Osteoblast (primary cell): Measurements from ENCODE around the gene GPR42. TPM values are rescaled to one million over a fixed set of nuclear protein-coding genes. Genes with fewer than 3 reads are reported as not detected.
"Not testable (repeated sequence)": the region's sequence is repeated elsewhere in the genome, so short reads cannot be mapped to it uniquely, and the experiment has no call there.

Experiments used
- DNase-seq: peaks from one replicate; pipeline ENCODE4 v3.0.0; 2011; ENCODE audit warnings: low spot score, mixed read lengths; ENCODE audit not compliant: insufficient read length; ENCODE audit errors: missing footprints
- H2AFZ ChIP-seq: 2 replicates; pipeline ENCODE4 v1.6.0; 2011; ENCODE audit warnings: mild to moderate bottlenecking, low read length
- H3K27ac ChIP-seq: 2 replicates; pipeline ENCODE4 v1.5.1; 2011; ENCODE audit warnings: mild to moderate bottlenecking, low read depth, low read length, moderate library complexity
- H3K27me3 ChIP-seq: 2 replicates; pipeline ENCODE4 v1.6.0; 2012; ENCODE audit warnings: mild to moderate bottlenecking, control low read depth, inconsistent platforms, low read length, moderate library complexity; ENCODE audit not compliant: insufficient read depth
- H3K36me3 ChIP-seq: 2 replicates; pipeline ENCODE4 v1.5.1; 2011; ENCODE audit warnings: mild to moderate bottlenecking, low read length, control low read depth, moderate library complexity; ENCODE audit not compliant: insufficient read depth
- H3K4me1 ChIP-seq: 2 replicates; pipeline ENCODE4 v1.5.1; 2011; ENCODE audit warnings: mild to moderate bottlenecking, low read length, control low read depth, moderate library complexity; ENCODE audit not compliant: insufficient read depth
- H3K4me2 ChIP-seq: 2 replicates; pipeline ENCODE4 v1.6.0; 2011; ENCODE audit warnings: mild to moderate bottlenecking, low read length; ENCODE audit not compliant: insufficient read depth
- H3K4me3 ChIP-seq: fragments of 200-600 bp; sonication (generic); 3 replicates; pipeline ENCODE4 v1.5.1; 2012; ENCODE audit warnings: mild to moderate bottlenecking, low read length, inconsistent platforms; ENCODE audit not compliant: insufficient read depth
- H3K79me2 ChIP-seq: 2 replicates; pipeline ENCODE4 v1.6.0; 2012; ENCODE audit warnings: mild to moderate bottlenecking, low read length, control low read depth, inconsistent platforms; ENCODE audit not compliant: insufficient read depth
- H3K9me3 ChIP-seq: 2 replicates; pipeline ENCODE4 v1.5.1; 2011; ENCODE audit warnings: low read depth, low read length, control low read depth
- H4K20me1 ChIP-seq: 2 replicates; pipeline ENCODE4 v1.6.0; 2012; ENCODE audit warnings: mild to moderate bottlenecking, low read length, control low read depth; ENCODE audit not compliant: insufficient read depth
- CTCF ChIP-seq: IDR thresholded peaks from 2 replicates; pipeline ENCODE4 v1.5.1; 2011; ENCODE audit warnings: mild to moderate bottlenecking, low read depth, low read length, moderate library complexity; ENCODE audit errors: extremely low read depth
- total RNA-seq: library from RNA; depleted of rRNA; stranded (reverse); fragments of >200 nt; gene quantifications from 2 replicates; pipeline ENCODE4 v1.2.3, GENCODE V29; 2012

GPR42 gene
- total RNA-seq, 1 donor = not detected

GRCh38 chr19:35368378-35368777, 2.5 kb upstream of the GPR42 start:
- Histone ChIP-seq H2AFZ (no peak overlapping the region), H3K4me3 (no peak overlapping the region), H4K20me1 (no peaks in the 10 kb centered on the region), H3K79me2 (no peaks in the 10 kb centered on the region), H3K27ac (no peak overlapping the region), H3K36me3 (no peaks in the 10 kb centered on the region), H3K27me3 (no peaks in the 10 kb centered on the region), H3K4me1 (no peaks in the 10 kb centered on the region), H3K4me2 (no peak overlapping the region), H3K9me3 (no peaks in the 10 kb centered on the region)
- DNase-seq = no peak
- no peak for TF ChIP-seq CTCF

- Histone ChIP-seq H3K27ac (no peak overlapping the region), H3K27me3 (no peaks in the 10 kb centered on the region), H3K4me2 (no peak overlapping the region), H3K4me1 (no peaks in the 10 kb centered on the region), H3K4me3 (no peak overlapping the region), H4K20me1 (no peaks in the 10 kb centered on the region), H2AFZ (no peak overlapping the region), H3K79me2 (no peaks in the 10 kb centered on the region), H3K9me3 (no peaks in the 10 kb centered on the region), H3K36me3 (no peaks in the 10 kb centered on the region)
- DNase-seq = no peak
- no peak for TF ChIP-seq CTCF
Observed at GRCh38 chr19:35369522-35369921, 1.3 kb upstream of the GPR42 start.

- no peaks in the 10 kb centered on the region for H4K20me1 ChIP-seq
- H3K9me3 ChIP-seq = no peaks in the 10 kb centered on the region
- DNase-seq = no peak
- H3K79me2 ChIP-seq = no peaks in the 10 kb centered on the region
- no peaks in the 10 kb centered on the region for H3K36me3 ChIP-seq
- H3K4me3 ChIP-seq = no peak overlapping the region
- TF ChIP-seq CTCF = no peak
- H3K4me1 ChIP-seq = no peaks in the 10 kb centered on the region
- H3K27ac ChIP-seq = no peak overlapping the region
- H2AFZ ChIP-seq = no peak overlapping the region
- H3K27me3 ChIP-seq = no peaks in the 10 kb centered on the region
- no peak overlapping the region for H3K4me2 ChIP-seq
Observed at GRCh38 chr19:35373492-35373891, 2.6 kb downstream of the GPR42 start.

GRCh38 chr19:35374031-35374430, 3.2 kb downstream of the GPR42 start:
- H3K4me1 ChIP-seq, H3K27me3 ChIP-seq, H4K20me1 ChIP-seq, H3K27ac ChIP-seq, H3K4me3 ChIP-seq, H3K9me3 ChIP-seq, H3K36me3 ChIP-seq, H2AFZ ChIP-seq, DNase-seq, H3K79me2 ChIP-seq, H3K4me2 ChIP-seq: not testable (repeated sequence)
